ENCODE data around the gene PLBD2. TPM values are rescaled to one million over a fixed set of nuclear protein-coding genes. Genes with fewer than 3 reads are reported as not detected.

Gene PLBD2
- total RNA-seq, 3 donors from 2014 or later, result 15.4 to 59.8 (median 26.9) TPM

DNA sequence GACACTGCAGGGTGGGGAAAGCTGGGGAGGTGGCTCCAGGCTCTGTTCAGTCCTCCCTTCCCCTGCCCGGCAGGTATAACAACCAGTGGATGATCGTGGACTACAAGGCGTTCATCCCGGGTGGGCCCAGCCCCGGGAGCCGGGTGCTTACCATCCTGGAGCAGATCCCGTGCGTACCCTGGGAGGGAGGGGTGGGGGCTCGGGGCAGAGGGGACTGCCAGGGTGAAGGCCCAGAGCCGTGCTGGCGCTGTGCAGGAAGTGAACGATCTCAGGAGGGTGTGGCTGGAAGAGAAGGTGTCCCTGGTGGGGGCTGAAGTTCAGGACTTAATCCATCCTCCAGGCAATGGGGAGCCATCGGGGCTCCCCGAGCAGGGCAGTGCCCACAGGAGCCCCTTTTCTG lies 26.4 kb downstream of the PLBD2 start:
- Histone ChIP-seq H3K27me3 (no peaks in the 10 kb centered on the region), H3K9me3 (no peaks in the 10 kb centered on the region), H3K4me3 (no peak overlapping the region), H3K4me1 (no peaks in the 10 kb centered on the region), H3K36me3 (peaks cover 10% of the 10 kb centered on the region), H3K27ac (no peak overlapping the region)
- DNase-seq (ENCODE audit: low spot score in 2 of 2), result no peak
- TF ChIP-seq, protein P1, sequence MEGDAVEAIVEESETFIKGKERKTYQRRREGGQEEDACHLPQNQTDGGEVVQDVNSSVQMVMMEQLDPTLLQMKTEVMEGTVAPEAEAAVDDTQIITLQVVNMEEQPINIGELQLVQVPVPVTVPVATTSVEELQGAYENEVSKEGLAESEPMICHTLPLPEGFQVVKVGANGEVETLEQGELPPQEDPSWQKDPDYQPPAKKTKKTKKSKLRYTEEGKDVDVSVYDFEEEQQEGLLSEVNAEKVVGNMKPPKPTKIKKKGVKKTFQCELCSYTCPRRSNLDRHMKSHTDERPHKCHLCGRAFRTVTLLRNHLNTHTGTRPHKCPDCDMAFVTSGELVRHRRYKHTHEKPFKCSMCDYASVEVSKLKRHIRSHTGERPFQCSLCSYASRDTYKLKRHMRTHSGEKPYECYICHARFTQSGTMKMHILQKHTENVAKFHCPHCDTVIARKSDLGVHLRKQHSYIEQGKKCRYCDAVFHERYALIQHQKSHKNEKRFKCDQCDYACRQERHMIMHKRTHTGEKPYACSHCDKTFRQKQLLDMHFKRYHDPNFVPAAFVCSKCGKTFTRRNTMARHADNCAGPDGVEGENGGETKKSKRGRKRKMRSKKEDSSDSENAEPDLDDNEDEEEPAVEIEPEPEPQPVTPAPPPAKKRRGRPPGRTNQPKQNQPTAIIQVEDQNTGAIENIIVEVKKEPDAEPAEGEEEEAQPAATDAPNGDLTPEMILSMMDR (IDR thresholded peaks at IDR 0.05), result no peak
- intact Hi-C loops (cut with DNase I; ENCODE audit: low total_unique reads), result no loop called here

DNA sequence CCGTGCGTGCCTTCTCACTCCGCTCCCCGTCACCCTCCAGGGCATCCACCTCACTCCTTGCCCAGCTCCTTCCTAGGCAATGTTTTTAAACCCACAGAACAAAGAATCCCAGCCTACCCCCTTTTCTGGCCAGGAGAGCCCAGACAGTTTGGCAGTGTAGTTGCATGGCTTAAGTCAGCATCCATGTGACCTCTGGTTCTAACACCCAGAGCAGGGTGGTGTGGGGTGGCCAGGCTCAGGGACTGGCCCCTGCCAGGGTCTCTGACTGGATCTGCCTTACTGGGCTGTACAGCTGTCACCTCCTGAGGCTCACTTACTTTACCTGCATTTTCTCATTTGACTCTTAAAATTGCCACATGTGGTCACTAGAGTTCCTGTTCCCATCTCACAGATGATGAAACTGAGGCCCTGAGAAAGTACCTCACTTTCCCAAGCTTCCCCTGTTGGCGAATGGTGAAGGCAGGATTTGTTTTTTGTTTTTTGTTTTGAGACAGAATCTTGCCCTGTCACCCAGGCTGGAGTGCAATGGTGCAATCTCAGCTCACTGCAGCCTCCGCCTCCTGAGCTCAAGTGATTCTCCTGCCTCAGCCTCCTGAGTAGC lies 27.0 kb downstream of the PLBD2 start:
- DNase-seq (ENCODE audit: low spot score in 2 of 2), result no peak
- Histone ChIP-seq H3K9me3 (no peaks in the 10 kb centered on the region), H3K4me1 (no peaks in the 10 kb centered on the region), H3K27me3 (no peaks in the 10 kb centered on the region), H3K4me3 (no peak overlapping the region), H3K36me3 (peaks cover 9% of the 10 kb centered on the region), H3K27ac (no peak overlapping the region)
- intact Hi-C loops (cut with DNase I; ENCODE audit: low total_unique reads), result no loop called here
- TF ChIP-seq POLR2A (IDR thresholded peaks at IDR 0.05), result no peak
- TF ChIP-seq, protein P1 (IDR thresholded peaks at IDR 0.05), result no peak
- TF ChIP-seq POLR2AphosphoS5 (IDR thresholded peaks at IDR 0.05), result no peak

DNA sequence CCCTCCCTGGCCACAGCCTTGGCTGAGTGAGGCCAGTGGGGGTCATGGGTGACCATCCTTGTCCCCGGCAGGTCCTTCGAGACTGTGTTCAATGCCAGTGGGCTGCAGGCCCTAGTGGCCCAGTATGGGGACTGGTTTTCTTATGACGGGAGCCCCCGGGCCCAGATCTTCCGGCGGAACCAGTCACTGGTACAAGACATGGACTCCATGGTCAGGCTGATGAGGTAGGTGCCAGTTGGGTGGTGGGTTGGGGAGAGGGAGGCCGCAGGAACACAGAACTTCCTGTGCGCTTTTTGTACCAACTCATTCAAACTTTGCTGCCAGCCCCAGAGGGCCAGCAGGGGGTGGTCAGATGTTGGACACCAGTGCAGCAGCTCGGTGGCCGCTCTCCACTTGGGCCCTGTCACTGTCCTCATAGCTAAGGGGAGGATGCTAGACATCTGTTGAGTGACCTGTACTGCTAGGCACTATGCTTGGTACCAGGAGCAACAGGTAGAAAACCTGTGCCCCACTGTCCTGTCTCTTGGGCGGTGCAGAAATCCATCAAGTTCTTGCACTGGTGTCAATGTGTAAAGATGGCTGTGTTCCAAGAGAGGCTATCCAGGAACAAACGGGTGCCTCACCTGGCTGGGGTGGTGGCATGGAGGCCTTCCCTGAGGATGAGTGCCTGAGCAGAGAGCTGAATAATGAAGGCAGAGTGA lies 28.6 kb downstream of the PLBD2 start:
- H3K27me3 ChIP-seq, result no peaks in the 10 kb centered on the region
- no peaks in the 10 kb centered on the region for H3K9me3 ChIP-seq
- TF ChIP-seq, protein P1 (IDR thresholded peaks at IDR 0.05), result no peak
- no peak for TF ChIP-seq POLR2AphosphoS5 (IDR thresholded peaks at IDR 0.05)
- TF ChIP-seq POLR2A (IDR thresholded peaks at IDR 0.05), result no peak
- no peak overlapping the region for H3K27ac ChIP-seq
- no peak for DNase-seq (ENCODE audit: low spot score in 2 of 2)
- intact Hi-C loops (cut with DNase I; ENCODE audit: low total_unique reads), result no loop called here
- no peak overlapping the region for H3K4me3 ChIP-seq
- no peaks in the 10 kb centered on the region for H3K4me1 ChIP-seq
- peaks cover 5% of the 10 kb centered on the region for H3K36me3 ChIP-seq

DNA sequence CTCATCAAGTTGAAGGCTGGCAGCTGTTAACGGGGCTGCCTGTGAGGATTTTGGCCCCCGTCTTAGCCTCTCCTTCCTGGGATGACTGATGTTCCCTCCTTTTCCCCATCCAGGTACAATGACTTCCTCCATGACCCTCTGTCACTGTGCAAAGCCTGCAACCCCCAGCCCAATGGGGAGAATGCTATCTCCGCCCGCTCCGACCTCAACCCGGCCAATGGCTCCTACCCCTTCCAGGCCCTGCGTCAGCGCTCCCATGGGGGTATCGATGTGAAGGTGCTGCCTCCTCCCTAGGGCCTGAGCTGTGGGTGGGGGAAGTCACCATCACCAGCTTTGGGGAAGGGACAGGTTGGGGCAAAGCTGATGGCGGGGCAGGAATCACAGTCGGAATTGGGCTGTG lies 29.2 kb downstream of the PLBD2 start:
- H3K9me3 ChIP-seq, result no peaks in the 10 kb centered on the region
- intact Hi-C loops (cut with DNase I; ENCODE audit: low total_unique reads), result no loop called here
- H3K4me1 ChIP-seq, result no peaks in the 10 kb centered on the region
- no peak for DNase-seq (ENCODE audit: low spot score in 2 of 2)
- no peak overlapping the region for H3K4me3 ChIP-seq
- no peaks in the 10 kb centered on the region for H3K27me3 ChIP-seq
- H3K36me3 ChIP-seq, result peaks cover 5% of the 10 kb centered on the region
- TF ChIP-seq POLR2AphosphoS5 (IDR thresholded peaks at IDR 0.05), result no peak
- TF ChIP-seq POLR2A (IDR thresholded peaks at IDR 0.05), result no peak
- TF ChIP-seq, protein P1 (IDR thresholded peaks at IDR 0.05), result no peak
- no peak overlapping the region for H3K27ac ChIP-seq

DNA sequence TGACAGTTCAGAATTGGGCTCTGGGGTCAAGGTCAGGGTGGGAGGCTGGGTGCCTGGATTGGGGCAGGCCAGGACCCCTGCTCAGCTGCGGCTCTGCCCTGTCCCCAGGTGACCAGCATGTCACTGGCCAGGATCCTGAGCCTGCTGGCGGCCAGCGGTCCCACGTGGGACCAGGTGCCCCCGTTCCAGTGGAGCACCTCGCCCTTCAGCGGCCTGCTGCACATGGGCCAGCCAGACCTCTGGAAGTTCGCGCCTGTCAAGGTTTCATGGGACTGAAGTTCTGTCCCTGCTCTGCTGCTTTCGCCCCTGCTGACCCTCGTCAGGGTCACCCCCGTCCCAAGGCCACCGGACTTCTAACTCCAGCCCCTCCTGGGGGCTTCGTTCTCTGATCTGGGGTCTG lies 30.0 kb downstream of the PLBD2 start:
- peaks cover 5% of the 10 kb centered on the region for H3K36me3 ChIP-seq
- no peaks in the 10 kb centered on the region for H3K4me1 ChIP-seq
- no peak for TF ChIP-seq POLR2A (IDR thresholded peaks at IDR 0.05)
- TF ChIP-seq, protein P1 (IDR thresholded peaks at IDR 0.05), result no peak
- no peak for TF ChIP-seq POLR2AphosphoS5 (IDR thresholded peaks at IDR 0.05)
- no peak overlapping the region for H3K27ac ChIP-seq
- intact Hi-C loops (cut with DNase I; ENCODE audit: low total_unique reads), result no loop called here
- no peak for DNase-seq (ENCODE audit: low spot score in 2 of 2)
- H3K4me3 ChIP-seq, result no peak overlapping the region
- H3K9me3 ChIP-seq, result no peaks in the 10 kb centered on the region
- no peaks in the 10 kb centered on the region for H3K27me3 ChIP-seq

Data from breast epithelium (tissue), 4 donors.